HL-60 (cell line): ENCODE data around the gene MLXIP.

ENCODE experiments used
- DNase-seq, 2 experiments: peaks; one replicate each; pipeline ENCODE4 v3.0.0-alpha.2; 2010 to 2020; ENCODE audit warnings: low read depth in 1 of 2, low spot score in 1 of 2
- H3K27ac ChIP-seq: fragments of 250-450 bp; sonication (Bioruptor Pico); replicated peaks from 2 replicates; pipeline ENCODE4 v1.5.1; 2020; ENCODE audit warnings: mild to moderate bottlenecking, moderate library complexity
- H3K27me3 ChIP-seq: fragments of 250-450 bp; sonication (Bioruptor Pico); 2 replicates; pipeline ENCODE4 v1.5.1; 2021; ENCODE audit warnings: mild to moderate bottlenecking, moderate library complexity; ENCODE audit not compliant: insufficient read depth, poor library complexity, severe bottlenecking
- H3K4me3 ChIP-seq: replicated peaks from 2 replicates; pipeline ENCODE4 v1.5.1; 2011; ENCODE audit warnings: mild to moderate bottlenecking, control low read depth, low read length; ENCODE audit not compliant: insufficient read depth
- CTCF ChIP-seq: IDR thresholded peaks from one replicate; pipeline ENCODE4 v1.5.1; 2011; ENCODE audit warnings: low read length, control low read depth, inconsistent platforms; ENCODE audit not compliant: insufficient read depth
- GABPA ChIP-seq: IDR thresholded peaks from 2 replicates; pipeline ENCODE4 v1.6.1; 2012; ENCODE audit warnings: low read depth
- POLR2AphosphoS5 ChIP-seq: IDR thresholded peaks from 2 replicates; pipeline ENCODE4 v1.6.1; 2012; ENCODE audit warnings: low read depth
- REST ChIP-seq: IDR thresholded peaks from 2 replicates; pipeline ENCODE4 v1.6.1; 2012; ENCODE audit warnings: low read depth; ENCODE audit not compliant: insufficient replicate concordance
- SPI1 ChIP-seq: IDR thresholded peaks from 2 replicates; pipeline ENCODE4 v1.6.1; 2012; ENCODE audit warnings: low read depth, mild to moderate bottlenecking, borderline replicate concordance

MLXIP gene

GRCh38 chr12:122138181-122138580, 59.6 kb downstream of the MLXIP start:
- TF ChIP-seq POLR2AphosphoS5 (no peak), GABPA (no peak), CTCF (no peak), REST (no peak), SPI1 (no peak)

GRCh38 chr12:122138616-122139015, 60.1 kb downstream of the MLXIP start:
- no peak overlapping the region for H3K4me3 ChIP-seq
- TF ChIP-seq POLR2AphosphoS5 (no peak), REST (no peak), CTCF (no peak), SPI1 (no peak), GABPA (no peak)
- DNase-seq = no peak
- no peaks in the 10 kb centered on the region for H3K27me3 ChIP-seq
- H3K27ac ChIP-seq = no peak overlapping the region

More at GRCh38 chr12:122138181-122138580, 59.6 kb downstream of the MLXIP start:
- Histone ChIP-seq H3K4me3 (no peak overlapping the region), H3K27me3 (no peaks in the 10 kb centered on the region), H3K27ac (no peak overlapping the region)
- no peak for DNase-seq

GRCh38 chr12:122139266-122139665, 60.7 kb downstream of the MLXIP start:
- Histone ChIP-seq H3K27me3 (no peaks in the 10 kb centered on the region), H3K4me3 (no peak overlapping the region), H3K27ac (no peak overlapping the region)
- TF ChIP-seq POLR2AphosphoS5 = no peak
- no peak for TF ChIP-seq GABPA
- TF ChIP-seq REST = no peak
- no peak for TF ChIP-seq CTCF
- no peak for TF ChIP-seq SPI1
- DNase-seq = no peak
